Mammary epithelial cell (primary cell): ENCODE measurements around the gene RCBTB2.

Source experiments
- CTCF ChIP-seq, 2 donors: IDR thresholded peaks in 1 of 2; conservative IDR thresholded peaks in 1 of 2; 2 replicates each; pipeline ENCODE4 v1.5.1; 2011 to 2012; ENCODE audit warnings: inconsistent platforms in 2 of 2, low read length in 2 of 2, mild to moderate bottlenecking in 2 of 2, control low read depth in 1 of 2, low read depth in 1 of 2; ENCODE audit not compliant: insufficient read depth in 1 of 2; ENCODE audit errors: extremely low read depth in 1 of 2
- EZH2 ChIP-seq: IDR thresholded peaks from 2 replicates; pipeline ENCODE4 v1.6.1; 2012; ENCODE audit warnings: low read length, inconsistent platforms, borderline replicate concordance

GRCh38 chr13:48449656-48450055, 83.2 kb downstream of the RCBTB2 start:
- TF ChIP-seq CTCF (conservative IDR thresholded peaks at IDR 0.05 in 1 of 2, IDR thresholded peaks at IDR 0.05 in 1 of 2; ENCODE audit: extremely low read depth in 1 of 2, insufficient read depth in 1 of 2, low read depth in 1 of 2, low read length in 2 of 2) (no peak), EZH2 (no peak)
